MM.1S (cell line): ENCODE measurements around the gene SYNGR1.

Source experiments
- DNase-seq: peaks from one replicate; pipeline ENCODE4 v3.0.0-alpha.2; 2015
- H2AFZ ChIP-seq: fragments of 300-600 bp; sonication (generic); 2 replicates; pipeline ENCODE4 v1.6.0; 2016; ENCODE audit warnings: antibody characterized with exemption, low read length
- H3F3A ChIP-seq: fragments of 300-600 bp; sonication (generic); 2 replicates; pipeline ENCODE4 v1.6.1; 2016; ENCODE audit warnings: mild to moderate bottlenecking, antibody characterized with exemption, low read length, moderate library complexity, mixed read lengths; ENCODE audit not compliant: insufficient read depth
- H3K27ac ChIP-seq: fragments of 300-600 bp; sonication (generic); 2 replicates; pipeline ENCODE4 v1.5.1; 2016; ENCODE audit warnings: mild to moderate bottlenecking, low read length
- H3K27me3 ChIP-seq: fragments of 300-600 bp; sonication (generic); replicated peaks from 2 replicates; pipeline ENCODE4 v1.6.0; 2016; ENCODE audit warnings: low read length; ENCODE audit not compliant: insufficient read depth
- H3K36me3 ChIP-seq: fragments of 300-600 bp; sonication (generic); replicated peaks from 2 replicates; pipeline ENCODE4 v1.6.1; 2016; ENCODE audit warnings: mild to moderate bottlenecking, low read length, mixed read lengths; ENCODE audit not compliant: insufficient read depth
- H3K4me1 ChIP-seq: fragments of 300-600 bp; sonication (generic); 2 replicates; pipeline ENCODE4 v1.6.1; 2016; ENCODE audit warnings: low read length, mixed read lengths
- H3K4me2 ChIP-seq: fragments of 300-600 bp; sonication (generic); 2 replicates; pipeline ENCODE4 v1.6.0; 2016; ENCODE audit warnings: low read depth, low read length
- H3K4me3 ChIP-seq: fragments of 300-600 bp; sonication (generic); 2 replicates; pipeline ENCODE4 v1.5.1; 2016; ENCODE audit warnings: low read length, mixed read lengths
- H3K79me2 ChIP-seq: fragments of 300-600 bp; sonication (generic); 2 replicates; pipeline ENCODE4 v1.6.1; 2016; ENCODE audit warnings: mixed run types, low read length, mixed read lengths
- H3K9ac ChIP-seq: fragments of 300-600 bp; sonication (generic); 2 replicates; pipeline ENCODE4 v1.6.1; 2016; ENCODE audit warnings: low read length, mixed read lengths
- H3K9me2 ChIP-seq: fragments of 300-600 bp; sonication (generic); replicated peaks from 2 replicates; pipeline ENCODE4 v1.6.1; 2016; ENCODE audit warnings: mild to moderate bottlenecking, low read length, mixed read lengths; ENCODE audit not compliant: insufficient read depth
- H3K9me3 ChIP-seq: fragments of 300-600 bp; sonication (generic); replicated peaks from 2 replicates; pipeline ENCODE4 v1.6.1; 2016; ENCODE audit warnings: mild to moderate bottlenecking, low read length, mixed read lengths; ENCODE audit not compliant: insufficient read depth
- H4K20me1 ChIP-seq: fragments of 300-600 bp; sonication (generic); 2 replicates; pipeline ENCODE4 v1.6.1; 2016; ENCODE audit warnings: mild to moderate bottlenecking, low read length, moderate library complexity, mixed read lengths; ENCODE audit not compliant: insufficient read depth
- CTCF ChIP-seq: fragments of 300-600 bp; sonication (generic); IDR thresholded peaks from 2 replicates; pipeline ENCODE4 v1.5.1; 2016; ENCODE audit warnings: antibody characterized with exemption, low read length, mixed read lengths
- EZH2 ChIP-seq: fragments of 300-600 bp; sonication (generic); optimal IDR thresholded peaks from 2 replicates; pipeline ENCODE3; 2017; ENCODE audit warnings: low read depth, mild to moderate bottlenecking, antibody characterized with exemption, low read length, mixed read lengths
- EZH2phosphoT487 ChIP-seq: fragments of 300-600 bp; sonication (generic); IDR thresholded peaks from 2 replicates; pipeline ENCODE4 v1.6.1; 2018; ENCODE audit warnings: antibody characterized with exemption, low read length

The SYNGR1 gene

DNA sequence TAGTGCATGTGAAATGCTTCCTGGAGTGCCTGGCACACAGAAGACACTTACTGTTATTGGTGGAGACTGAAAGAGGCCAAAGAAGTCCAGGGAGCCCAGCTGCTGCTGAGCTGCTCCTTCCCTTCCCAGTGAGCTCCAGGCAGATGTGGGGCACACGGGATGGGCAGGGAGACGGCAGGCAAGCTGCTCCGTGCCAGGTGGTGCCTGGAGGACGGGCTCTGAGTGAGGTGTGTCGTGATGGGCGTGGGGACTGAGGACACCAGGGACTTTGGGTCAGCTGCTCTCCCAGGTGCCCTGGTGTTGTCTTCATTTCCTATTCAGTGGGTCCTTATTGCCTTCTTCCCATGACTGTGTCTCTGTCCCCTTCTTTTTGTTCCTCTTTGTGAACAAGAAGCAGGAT lies 69.3 kb downstream of the SYNGR1 start:
- no peak for TF ChIP-seq EZH2phosphoT487
- TF ChIP-seq EZH2 = no peak
- TF ChIP-seq CTCF = no peak
- peaks cover 15% of the 10 kb centered on the region; the same call in 1 of the 2 replicates for H3K36me3 ChIP-seq
- no peak overlapping the region for H3K27ac ChIP-seq
- H3K4me3 ChIP-seq = 0 out of 2 replicates have a peak overlapping the region, but pooled peaks have one; percentile 8
- H3K9me2 ChIP-seq = no peaks in the 10 kb centered on the region
- H3F3A ChIP-seq = no peaks in the 10 kb centered on the region
- no peak for DNase-seq
- H2AFZ ChIP-seq = no peak overlapping the region
- peaks cover 13% of the 10 kb centered on the region for H3K4me1 ChIP-seq
- H3K4me2 ChIP-seq = peak overlapping the region; percentile 12
- no peak overlapping the region; the same call in 1 of the 2 replicates for H3K9ac ChIP-seq
- H3K9me3 ChIP-seq = no peaks in the 10 kb centered on the region
- peaks cover 22% of the 10 kb centered on the region for H3K79me2 ChIP-seq
- no peaks in the 10 kb centered on the region for H3K27me3 ChIP-seq
- H4K20me1 ChIP-seq = no peaks in the 10 kb centered on the region

DNA sequence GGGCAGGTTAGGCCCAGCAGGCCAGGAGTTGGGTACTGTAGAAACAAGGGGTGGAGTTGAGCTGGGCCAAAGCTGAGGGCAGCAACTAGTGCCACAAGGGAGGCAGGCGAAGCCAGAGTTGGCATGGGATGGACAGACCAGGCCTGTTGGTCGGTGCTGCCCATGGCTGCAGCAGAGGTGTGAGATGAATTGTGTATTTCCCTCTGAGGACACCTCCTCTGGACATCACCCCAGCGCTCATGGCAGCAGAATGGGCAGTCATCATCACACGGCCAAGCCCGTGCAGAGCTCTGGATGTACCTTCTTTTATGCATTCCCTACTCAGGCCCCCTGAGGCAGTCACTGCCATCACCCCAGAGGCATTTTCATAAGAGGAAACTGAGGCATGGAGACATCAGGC lies 70.1 kb downstream of the SYNGR1 start:
- H3K4me3 ChIP-seq = no peak overlapping the region
- TF ChIP-seq EZH2phosphoT487 (no peak), EZH2 (no peak), CTCF (no peak)
- no peaks in the 10 kb centered on the region for H3K9me2 ChIP-seq
- H3F3A ChIP-seq = no peaks in the 10 kb centered on the region
- peaks cover 14% of the 10 kb centered on the region for H3K79me2 ChIP-seq
- no peaks in the 10 kb centered on the region for H4K20me1 ChIP-seq
- H3K4me2 ChIP-seq = no peak overlapping the region
- no peak overlapping the region for H3K27ac ChIP-seq
- DNase-seq = no peak
- H3K36me3 ChIP-seq = peaks cover 15% of the 10 kb centered on the region; the same call in 1 of the 2 replicates
- no peak overlapping the region for H3K9ac ChIP-seq
- H2AFZ ChIP-seq = no peak overlapping the region
- H3K27me3 ChIP-seq = no peaks in the 10 kb centered on the region
- H3K9me3 ChIP-seq = no peaks in the 10 kb centered on the region
- H3K4me1 ChIP-seq = peaks cover 13% of the 10 kb centered on the region

- no peak for DNase-seq
- peaks cover 7% of the 10 kb centered on the region for H3K79me2 ChIP-seq
- H3K36me3 ChIP-seq = peaks cover 15% of the 10 kb centered on the region; the same call in 1 of the 2 replicates
- H3F3A ChIP-seq = 0 out of 2 replicates have a peak, but pooled peaks cover 2% of the 10 kb centered on the region
- H3K9me2 ChIP-seq = no peaks in the 10 kb centered on the region
- TF ChIP-seq EZH2phosphoT487 (no peak), CTCF (no peak), EZH2 (no peak)
- no peak overlapping the region for H3K27ac ChIP-seq
- H2AFZ ChIP-seq = no peak overlapping the region
- no peak overlapping the region for H3K4me2 ChIP-seq
- H3K4me1 ChIP-seq = peaks cover 15% of the 10 kb centered on the region
- H3K9ac ChIP-seq = no peak overlapping the region
- no peaks in the 10 kb centered on the region for H4K20me1 ChIP-seq
- no peaks in the 10 kb centered on the region for H3K9me3 ChIP-seq
- H3K27me3 ChIP-seq = no peaks in the 10 kb centered on the region
- H3K4me3 ChIP-seq = no peak overlapping the region
Observed at GRCh38 chr22:39421691-39422090, 71.9 kb downstream of the SYNGR1 start.
